ENCODE results near the gene TUBD1.
"Not testable (repeated sequence)": the region's sequence is repeated elsewhere in the genome, so short reads cannot be mapped to it uniquely, and the experiment has no call there.

The TUBD1 gene

GRCh38 chr17:59892924-59893675 is at the start of gene TUBD1, which contains the start of gene RPS6KB1:
Gene TUBD1 (minus strand): TSS chr17:59892943. CDS start chr17:59891002, 1,941 bp downstream.
Gene RPS6KB1 (plus strand): TSS chr17:59893121. CDS start chr17:59893185, 64 bp downstream.
- DNase-seq (ENCODE audit: low read depth): no peak

DNA sequence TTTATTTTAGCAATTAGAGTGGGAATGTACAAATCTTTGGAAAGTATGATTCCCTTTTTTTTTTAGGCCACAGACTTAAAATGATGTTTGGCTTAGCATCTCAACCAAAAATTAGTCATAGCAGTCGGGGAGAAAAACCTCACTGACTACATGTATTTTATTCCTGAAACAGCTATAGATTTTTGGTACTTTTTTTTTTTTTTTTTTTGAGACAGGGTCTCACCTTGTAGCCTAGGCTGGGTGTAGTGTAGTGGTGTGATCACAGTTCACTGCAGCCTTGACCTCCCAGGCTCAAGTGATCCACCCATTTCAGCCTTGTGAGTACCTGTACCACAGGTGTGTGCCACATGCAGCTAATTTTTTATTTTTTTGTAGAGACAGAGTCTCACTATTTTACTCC is 48.4 kb upstream of the TUBD1 start:
- no peak for DNase-seq (ENCODE audit: low read depth)

DNA sequence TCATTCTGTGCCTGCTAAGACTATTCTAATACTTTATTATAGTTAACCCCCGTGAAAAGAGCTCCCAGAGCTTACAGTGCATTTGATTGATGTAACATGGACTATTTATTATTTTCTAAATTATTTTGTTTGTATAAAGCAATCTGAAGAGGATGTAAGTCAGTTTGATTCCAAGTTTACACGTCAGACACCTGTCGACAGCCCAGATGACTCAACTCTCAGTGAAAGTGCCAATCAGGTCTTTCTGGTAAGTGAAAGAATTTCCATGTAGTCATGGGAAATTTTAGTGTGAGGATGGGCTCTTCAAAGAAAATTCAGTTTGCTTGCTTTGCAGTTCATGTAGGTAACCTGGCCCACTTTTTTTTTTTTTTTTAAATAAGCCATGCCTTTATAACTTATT is 48.0 kb upstream of the TUBD1 start:
- DNase-seq (ENCODE audit: low read depth): not testable (repeated sequence)

DNA sequence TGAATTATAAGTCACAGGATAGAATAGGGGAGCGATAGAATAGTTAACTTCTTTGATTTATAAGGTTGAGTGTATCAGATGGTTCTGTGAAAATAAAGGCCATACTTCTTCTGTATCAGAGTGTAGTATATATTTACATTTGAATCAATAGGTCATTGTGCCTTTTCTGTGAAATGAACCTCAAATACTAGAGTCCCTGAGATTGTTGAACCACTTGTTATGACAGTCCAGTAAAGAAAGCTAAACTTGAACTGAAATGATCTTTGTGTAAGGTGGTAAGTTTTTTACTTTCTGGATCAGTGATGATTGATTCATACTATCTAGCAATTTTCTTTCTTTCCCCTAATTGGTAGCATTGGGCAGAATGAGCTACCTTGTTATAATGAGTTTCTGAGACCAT is 40.6 kb upstream of the TUBD1 start:
- DNase-seq (ENCODE audit: low read depth): not testable (repeated sequence)

GRCh38 chr17:59930768-59931167 is 38.0 kb upstream of the TUBD1 start:
- peak; percentile 36 for DNase-seq (ENCODE audit: low read depth)

- DNase-seq (ENCODE audit: low read depth): not testable (repeated sequence)
These were observed 37.4 kb upstream of the TUBD1 start for GRCh38 chr17:59930121-59930520.

DNA sequence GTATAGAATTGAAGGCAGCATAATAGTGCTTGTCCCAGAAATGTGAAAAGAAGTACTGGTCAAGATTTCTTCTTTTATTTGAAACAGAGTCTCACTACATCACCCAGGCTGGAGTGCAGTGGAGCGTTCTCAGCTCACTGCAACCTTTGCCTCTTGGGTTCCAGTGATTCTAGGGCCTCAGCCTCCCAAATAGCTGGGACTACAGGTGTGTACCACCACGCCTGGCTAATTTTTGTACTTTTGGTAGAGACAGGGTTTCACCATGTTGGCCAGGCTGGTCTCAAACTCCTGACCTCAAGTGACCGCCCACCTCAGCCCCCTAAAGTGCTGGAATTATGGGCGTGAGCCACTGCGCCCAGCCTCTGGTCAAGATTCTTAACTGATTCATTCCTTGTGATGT is 27.9 kb upstream of the TUBD1 start:
- DNase-seq (ENCODE audit: low read depth): not testable (repeated sequence)

DNA sequence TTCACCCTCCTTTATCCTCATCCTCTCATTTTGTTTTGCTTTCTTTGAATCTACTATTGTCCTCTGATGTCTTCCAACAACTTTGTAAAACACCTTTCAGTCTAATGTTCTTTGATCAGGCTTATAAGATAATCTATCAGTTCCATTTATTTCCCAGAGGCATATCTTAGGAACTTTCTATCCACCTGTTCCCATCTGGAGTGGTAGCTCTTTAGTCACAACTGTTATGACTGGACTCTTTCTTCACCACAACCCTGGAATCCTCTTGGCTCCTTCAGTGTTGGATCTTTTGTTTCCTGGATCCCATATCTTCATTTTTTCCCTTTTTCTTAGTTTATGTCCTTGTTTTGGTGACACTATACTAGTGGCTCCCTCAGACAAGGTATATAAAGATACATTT is 23.7 kb upstream of the TUBD1 start:
- DNase-seq (ENCODE audit: low read depth): no peak

- peak; percentile 56 for DNase-seq (ENCODE audit: low read depth)
These were observed 21.6 kb upstream of the TUBD1 start for GRCh38 chr17:59914274-59914854.

DNA sequence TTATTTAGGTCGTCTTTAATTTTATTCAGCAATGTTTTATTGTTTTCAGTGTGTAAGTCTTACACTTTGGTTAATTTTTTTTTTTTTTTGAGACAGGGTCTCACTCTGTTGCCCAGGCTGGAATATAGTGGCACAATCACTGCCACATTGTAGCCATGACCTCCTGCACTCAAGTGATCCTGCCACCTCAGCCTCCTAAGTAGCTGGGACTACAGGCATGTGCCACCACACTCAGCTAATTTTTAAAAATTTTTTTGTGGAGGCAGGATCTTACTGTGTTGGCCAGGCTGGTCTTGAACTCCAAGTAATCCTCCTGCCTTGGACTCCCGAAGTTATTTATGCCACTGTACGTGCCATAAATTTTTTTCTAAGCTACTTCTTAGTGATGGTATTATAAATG is 14.7 kb upstream of the TUBD1 start:
- no peak for DNase-seq (ENCODE audit: low read depth)

DNA sequence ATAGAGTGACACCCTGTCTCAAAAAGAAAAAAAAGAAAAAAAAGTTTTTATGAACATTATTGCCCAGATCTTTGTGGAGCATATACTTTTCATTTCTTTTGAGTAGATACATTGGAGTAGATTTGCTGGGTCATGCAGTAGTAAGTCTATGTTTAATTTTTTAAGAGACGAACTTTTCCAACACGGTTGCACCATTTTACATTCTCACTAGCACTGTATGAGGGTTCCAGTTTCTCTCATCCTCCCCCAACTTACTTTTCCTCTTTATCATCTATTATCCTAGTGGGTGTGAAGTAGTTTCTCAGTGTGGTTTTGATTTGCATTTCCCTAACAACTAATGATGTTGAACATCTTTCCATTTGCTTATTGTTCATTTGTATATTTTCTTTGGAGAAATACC is 10.7 kb upstream of the TUBD1 start:
- no peak for DNase-seq (ENCODE audit: low read depth)

GRCh38 chr17:59901604-59902003 is 8.9 kb upstream of the TUBD1 start:
- no peak for DNase-seq (ENCODE audit: low read depth)

DNA sequence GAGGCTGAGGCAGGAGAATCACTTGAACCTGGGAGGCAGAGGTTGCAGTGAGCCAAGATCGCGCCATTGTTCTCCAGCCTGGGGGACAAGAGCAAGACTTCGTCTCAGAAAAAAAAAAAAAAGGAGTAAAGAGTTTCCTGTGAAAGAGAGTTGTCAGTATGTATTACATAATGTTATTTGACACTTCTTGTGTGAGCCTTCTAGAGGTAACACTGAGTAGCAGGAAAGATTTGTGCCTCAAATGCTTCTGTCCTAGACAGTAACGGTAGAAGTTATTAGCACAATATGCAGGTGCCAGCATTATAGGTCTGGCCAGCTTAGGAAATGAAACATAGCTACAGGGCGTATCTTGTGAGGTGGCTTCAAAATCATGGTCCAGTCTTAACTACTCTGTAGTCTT is 6.4 kb upstream of the TUBD1 start:
- no peak for DNase-seq (ENCODE audit: low read depth)

- DNase-seq (ENCODE audit: low read depth): no peak
These were observed 4.3 kb upstream of the TUBD1 start for GRCh38 chr17:59897090-59897489.

GRCh38 chr17:59893676-59894100 is 945 bp upstream of the TUBD1 start:
- DNase-seq (ENCODE audit: low read depth): no peak

GRCh38 chr17:59892251-59892923 is 356 bp downstream of the TUBD1 start:
- peak; percentile 100 for DNase-seq (ENCODE audit: low read depth)

DNA sequence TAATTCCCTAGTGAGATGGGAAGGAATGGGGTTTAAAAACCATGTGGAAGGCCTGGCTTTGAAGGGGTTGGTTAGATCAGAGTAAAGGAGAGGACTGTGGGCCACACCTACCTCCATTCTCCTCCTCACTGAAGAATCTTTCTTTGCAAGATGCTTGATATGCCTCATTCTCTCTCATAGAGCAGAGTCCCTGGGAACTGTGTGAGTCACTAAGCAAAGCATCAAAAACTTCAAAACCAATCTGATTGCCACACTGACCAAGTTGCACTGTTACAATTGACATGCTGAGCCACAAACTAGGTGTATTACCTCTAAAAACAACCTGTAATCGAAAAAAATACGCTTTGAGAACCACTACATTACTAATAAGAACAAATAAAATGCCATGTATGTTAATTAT is 2.0 kb downstream of the TUBD1 start:
- DNase-seq (ENCODE audit: low read depth): no peak

DNA sequence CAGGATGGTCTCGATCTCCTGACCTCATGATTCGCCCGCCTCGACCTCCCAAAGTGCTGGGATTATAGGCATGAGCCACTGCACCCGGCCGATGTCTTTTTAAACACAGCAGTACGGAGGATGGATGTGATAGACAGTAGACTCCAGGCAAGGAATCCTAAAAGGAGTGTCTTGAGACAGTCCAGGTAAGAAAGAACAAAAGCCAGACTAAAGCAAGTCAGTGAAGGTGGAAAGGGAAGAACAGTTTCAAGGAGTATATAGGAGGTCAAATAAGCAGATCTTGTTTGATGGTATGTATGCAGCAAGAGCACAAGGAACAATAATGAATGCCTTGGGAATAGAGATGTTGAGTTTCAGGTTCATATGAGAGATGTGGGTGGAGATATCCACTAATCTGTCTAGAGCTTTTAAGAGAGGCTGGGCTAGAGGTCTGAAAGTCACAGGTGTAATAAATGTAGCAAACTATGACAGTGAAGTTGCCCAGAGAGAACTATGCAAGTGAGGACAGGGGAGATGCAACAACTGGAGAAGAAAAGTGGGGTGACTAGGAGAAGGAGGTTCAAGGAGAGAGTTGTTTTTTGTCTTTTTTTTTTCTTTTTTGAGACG is 4.5 kb downstream of the TUBD1 start:
- no peak for DNase-seq (ENCODE audit: low read depth)

- DNase-seq (ENCODE audit: low read depth): no peak
These were observed 7.9 kb downstream of the TUBD1 start for GRCh38 chr17:59884861-59885260.

DNA sequence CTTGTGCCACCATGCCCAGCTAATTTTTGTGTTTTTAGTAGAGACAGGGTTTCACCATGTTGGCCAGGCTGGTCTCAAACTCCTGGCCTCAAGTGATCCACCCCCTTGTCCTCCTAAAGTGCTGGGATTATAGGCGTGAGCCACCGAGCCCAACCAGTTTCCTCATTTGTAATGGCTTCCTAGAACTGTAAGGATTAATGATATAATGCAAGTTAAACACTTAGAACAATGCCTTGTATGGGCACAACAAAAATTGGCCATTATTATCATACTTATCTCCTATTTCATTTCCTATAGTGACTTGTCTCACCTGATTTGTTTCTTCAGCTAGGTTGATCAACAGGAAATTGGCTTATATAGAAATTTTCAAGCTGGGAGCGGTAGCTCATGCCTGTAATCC is 14.1 kb downstream of the TUBD1 start:
- no peak for DNase-seq (ENCODE audit: low read depth)

DNA sequence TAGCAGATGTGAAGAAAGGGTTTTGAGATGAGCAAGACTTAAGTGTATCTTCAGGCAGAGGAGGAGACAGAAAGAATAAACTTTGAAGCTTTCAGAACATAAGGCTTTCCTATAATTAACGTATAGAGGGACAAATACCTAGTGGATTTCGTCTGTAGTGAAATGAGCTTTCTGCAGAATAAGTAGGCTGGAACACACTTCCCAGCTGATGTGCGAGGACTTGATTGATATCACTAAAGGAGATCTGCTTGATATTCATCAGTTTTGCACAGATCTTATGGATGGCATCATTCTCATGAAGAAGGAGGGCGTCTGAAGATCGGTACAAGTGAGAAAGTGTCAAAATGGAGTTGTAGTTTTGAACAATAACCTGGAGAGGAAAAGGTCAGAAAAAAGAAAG is 14.8 kb downstream of the TUBD1 start:
- no peak for DNase-seq (ENCODE audit: low read depth)

DNA sequence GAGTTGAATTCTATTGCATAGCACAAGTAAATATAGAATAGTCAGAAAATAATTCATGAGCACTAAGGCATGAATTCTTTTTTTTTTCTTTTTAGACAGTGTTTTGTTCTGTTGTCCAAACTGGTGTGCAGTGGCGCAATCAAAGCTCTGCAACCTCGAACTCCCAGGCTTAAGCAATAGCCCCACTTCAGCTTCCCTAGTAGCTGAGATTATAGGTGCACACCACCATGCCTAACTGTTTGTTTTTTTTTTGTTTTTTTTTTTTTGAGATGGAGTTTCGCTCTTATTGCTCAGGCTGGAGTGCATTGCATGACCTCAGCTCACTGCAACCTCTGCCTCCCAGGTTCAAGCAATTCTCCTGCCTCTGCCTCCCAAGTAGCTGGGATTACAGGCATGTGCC is 16.6 kb downstream of the TUBD1 start:
- no peak for DNase-seq (ENCODE audit: low read depth)

DNA sequence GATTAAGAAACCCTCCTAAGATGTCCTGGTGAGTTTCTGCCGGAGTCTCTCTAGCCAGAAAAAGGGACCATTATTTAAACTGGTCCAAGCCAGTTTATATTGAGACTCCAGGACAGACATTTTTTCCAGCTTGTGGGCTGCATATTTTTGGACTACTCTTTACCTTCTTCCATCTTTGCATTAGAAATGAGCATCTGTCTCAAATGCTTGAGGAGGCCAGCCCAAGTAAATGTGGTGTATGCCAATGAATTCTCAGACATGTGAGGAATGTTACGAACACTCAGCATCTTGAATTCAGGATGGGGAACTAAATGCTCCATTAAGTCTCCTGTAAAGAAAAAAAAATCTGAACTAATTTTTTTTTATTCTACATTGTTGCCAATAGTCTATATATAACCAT is 18.4 kb downstream of the TUBD1 start:
- no peak for DNase-seq (ENCODE audit: low read depth)

All from fibroblast of the conjunctiva (primary cell).